NCI-H226 (cell line): Measurements from ENCODE around the gene TGIF2.

Source experiments
- DNase-seq: peaks from one replicate; pipeline ENCODE4 v3.0.0-alpha.2; 2015

TGIF2 gene

GRCh38 chr20:36573103-36573797 is at the start of gene TGIF2:
TGIF2 (plus strand) TSS chr20:36573597; CDS start chr20:36578775, 5,178 bp downstream.
- peak; percentile 85 for DNase-seq

- no peak for DNase-seq
Measured at GRCh38 chr20:36525620-36526365, 47.6 kb upstream of the TGIF2 start.

GRCh38 chr20:36526521-36527011 is 46.8 kb upstream of the TGIF2 start:
- no peak for DNase-seq

GRCh38 chr20:36527331-36528125 is 45.9 kb upstream of the TGIF2 start:
- no peak for DNase-seq

DNA sequence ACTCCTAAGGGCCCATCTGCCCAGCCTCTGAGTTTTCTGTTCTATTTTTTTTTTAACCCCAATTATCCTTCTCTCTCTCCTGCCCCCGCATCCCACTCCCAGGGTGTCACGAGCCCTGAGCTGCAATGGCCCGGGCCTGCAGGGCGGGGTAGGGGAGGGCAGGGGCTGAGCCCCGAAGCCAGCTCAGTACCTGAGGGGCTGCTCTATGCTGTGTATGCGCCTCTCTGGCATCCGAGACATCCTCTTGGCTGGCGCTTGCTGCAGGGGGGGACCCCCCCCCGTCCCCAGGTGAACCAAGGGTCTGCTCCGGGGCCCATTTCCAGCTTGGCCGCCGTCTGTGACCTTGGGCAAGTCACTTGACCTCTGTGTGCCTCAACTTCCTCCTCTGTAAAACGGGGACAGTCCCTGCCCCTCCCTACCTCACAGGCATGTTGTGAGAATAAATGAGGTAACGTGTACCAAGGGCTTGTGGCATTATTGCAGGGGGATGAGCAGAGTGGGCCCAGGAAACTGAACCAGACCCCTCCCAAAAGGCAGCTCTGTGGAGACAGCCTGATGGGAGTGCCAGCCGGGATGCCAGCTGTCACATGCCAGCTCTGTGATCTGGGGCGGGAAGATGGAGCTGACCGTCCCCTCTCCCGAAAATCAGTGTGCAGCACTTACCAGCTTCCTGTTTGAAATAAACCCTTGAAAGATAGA is 45.1 kb upstream of the TGIF2 start:
- no peak for DNase-seq

- no peak for DNase-seq
Measured at GRCh38 chr20:36528875-36529417, 44.5 kb upstream of the TGIF2 start.

DNA sequence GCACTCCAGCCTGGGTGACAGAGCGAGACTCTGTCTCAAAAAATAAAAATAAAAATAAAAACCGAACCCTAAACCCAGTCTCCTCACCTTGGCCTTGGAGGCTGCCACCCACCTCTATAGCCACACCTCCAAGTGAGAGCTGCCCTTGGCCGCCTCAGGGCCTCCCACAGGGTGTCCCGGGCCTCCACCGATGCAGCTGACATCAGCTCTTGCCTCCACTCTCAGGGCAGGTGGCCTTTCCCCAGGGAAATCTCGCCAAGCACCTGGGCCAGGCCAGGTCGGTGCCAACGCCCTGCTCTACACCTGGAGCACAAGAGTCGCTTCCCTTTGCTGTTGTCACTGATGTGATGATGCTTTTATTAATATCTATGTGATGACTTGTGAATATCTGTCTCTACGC is 41.0 kb upstream of the TGIF2 start:
- no peak for DNase-seq

DNA sequence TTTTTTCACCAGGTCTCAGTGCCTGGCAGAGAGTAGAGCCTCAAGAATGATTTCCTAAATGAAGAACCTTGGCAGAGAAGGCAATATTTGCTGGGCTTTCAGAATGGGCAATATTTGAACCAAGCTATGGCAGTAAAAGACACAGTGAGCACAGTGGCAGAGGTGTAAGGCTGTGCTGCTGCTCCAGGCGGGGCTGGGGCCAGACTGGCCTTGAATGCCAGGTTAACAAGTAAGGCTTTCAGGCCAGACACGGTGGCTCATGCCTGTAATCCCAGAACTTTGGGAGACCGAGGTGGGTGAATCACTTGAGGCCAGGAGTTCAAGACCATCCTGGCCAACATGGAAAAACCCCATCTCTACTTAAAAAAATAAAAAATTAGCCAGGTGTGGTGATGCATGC is 40.6 kb upstream of the TGIF2 start:
- no peak for DNase-seq

GRCh38 chr20:36538026-36538722 is 35.2 kb upstream of the TGIF2 start:
- DNase-seq: no peak

GRCh38 chr20:36540551-36541211 is 32.7 kb upstream of the TGIF2 start:
- no peak for DNase-seq

GRCh38 chr20:36541227-36541767 is 32.1 kb upstream of the TGIF2 start, which contains the start of gene MYL9:
MYL9 (plus strand) TSS chr20:36541519; CDS start chr20:36544885, 3,366 bp downstream.
- peak; percentile 56 for DNase-seq

DNA sequence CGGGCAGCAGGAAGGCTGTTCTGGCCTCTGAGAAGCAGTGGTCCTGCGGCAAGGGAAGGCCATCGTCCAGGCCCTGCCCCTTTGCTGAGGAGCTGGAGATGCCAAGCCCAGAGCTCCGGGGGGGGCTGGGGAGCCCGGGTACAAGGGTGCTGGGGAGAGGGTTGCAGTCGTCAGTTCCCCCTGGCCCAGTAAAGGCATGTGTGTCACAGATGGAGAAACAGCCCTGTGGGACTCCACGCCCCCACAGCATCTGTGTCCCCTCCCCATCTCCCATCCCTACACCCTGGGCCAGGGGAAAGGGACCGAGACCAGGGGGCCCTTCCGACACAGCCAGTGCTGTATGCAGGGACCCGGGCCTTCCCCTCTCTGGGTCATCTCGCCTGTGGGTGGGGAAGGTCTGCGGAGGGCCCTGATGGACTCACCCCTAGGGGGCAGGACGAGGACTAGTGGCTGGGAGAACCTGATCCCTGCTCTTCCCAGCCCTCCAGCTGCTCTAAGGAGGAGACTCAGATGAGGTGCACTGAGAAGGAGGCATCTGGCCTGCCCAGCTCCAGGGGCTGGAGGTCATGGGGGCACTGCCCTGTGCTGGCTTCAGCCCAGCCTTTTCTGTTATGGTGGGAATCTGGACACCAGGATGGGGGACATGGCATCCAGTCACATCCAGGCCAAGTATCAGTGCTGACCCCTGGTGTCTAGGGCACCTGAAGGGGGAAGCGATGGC is 31.5 kb upstream of the TGIF2 start:
- peak; percentile 47 for DNase-seq

DNA sequence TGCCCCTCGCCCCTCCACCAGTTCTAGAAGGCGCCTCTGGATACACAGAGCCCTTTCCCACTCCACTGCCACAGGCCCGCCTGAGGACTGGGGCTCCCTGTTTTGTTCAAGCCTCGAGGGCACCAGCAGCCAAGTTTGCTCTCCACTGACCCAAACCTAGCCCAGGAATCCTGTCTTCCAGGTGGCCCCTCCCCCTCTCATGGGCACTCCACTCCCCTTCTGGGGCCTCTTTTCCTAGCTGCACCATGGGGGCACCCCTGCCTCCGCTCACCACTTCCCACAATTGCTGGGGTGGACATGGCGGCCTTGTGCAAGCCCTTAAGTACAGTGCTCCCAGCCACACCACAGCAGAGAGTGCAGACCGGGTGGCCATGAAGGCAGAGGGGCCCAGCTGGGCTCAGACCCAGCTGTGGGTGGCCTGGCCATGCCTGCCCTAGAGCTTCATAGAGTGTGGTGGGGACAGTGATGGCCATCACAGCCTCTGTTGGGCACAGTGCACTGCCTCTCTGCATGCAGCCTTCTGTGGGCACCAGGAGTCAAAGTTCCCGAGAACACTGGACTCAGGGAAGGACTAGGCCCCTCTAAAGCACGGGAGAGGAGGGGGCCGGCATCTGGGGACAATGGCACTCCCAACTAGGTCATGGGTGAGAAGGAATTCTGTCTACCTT is 30.7 kb upstream of the TGIF2 start:
- no peak for DNase-seq

DNA sequence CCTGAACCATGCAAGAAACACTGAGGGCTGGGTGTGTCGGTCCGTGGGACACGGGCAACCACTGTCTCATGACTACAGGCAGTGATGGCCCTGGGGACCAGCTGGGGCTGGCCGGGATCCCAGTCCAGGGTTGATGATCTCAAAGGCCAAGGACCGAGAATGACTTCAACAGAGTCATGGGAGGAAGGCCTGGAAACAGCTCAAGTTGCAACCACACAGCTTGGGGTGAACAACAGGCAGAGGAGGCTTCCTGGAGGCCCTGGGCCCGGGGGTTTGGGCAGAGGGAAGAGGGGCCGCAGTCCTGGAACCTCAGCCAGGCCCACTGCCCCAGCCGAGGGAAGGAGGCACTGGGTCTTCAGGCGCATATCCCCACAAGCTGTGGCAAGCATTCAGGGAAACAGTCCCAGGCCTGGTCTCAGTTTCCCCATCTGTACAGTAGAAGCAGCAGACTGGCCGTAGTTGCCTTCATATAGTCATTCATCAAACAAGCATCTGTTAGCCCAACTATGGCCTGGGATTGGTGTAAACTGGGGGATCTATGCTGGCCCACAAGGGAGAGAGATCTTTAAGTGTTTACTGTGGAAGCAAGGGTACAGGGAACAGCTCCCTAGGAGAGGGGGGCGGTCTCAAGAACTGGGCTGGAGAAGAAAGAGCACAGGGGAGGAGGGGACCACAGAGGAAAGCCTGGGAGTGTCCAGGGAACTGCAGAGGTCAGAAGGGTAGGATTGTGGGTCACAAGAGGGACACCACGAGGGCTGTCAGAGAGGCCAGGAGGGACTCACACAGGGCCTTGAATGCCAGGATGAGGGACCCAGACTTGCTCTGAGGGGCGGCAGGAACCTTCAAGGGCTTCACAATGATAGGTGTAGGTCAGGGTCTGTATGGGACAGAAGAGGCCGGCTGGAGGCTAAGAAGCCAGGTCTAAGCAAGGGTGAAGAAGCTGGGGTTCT is 29.9 kb upstream of the TGIF2 start:
- no peak for DNase-seq

DNA sequence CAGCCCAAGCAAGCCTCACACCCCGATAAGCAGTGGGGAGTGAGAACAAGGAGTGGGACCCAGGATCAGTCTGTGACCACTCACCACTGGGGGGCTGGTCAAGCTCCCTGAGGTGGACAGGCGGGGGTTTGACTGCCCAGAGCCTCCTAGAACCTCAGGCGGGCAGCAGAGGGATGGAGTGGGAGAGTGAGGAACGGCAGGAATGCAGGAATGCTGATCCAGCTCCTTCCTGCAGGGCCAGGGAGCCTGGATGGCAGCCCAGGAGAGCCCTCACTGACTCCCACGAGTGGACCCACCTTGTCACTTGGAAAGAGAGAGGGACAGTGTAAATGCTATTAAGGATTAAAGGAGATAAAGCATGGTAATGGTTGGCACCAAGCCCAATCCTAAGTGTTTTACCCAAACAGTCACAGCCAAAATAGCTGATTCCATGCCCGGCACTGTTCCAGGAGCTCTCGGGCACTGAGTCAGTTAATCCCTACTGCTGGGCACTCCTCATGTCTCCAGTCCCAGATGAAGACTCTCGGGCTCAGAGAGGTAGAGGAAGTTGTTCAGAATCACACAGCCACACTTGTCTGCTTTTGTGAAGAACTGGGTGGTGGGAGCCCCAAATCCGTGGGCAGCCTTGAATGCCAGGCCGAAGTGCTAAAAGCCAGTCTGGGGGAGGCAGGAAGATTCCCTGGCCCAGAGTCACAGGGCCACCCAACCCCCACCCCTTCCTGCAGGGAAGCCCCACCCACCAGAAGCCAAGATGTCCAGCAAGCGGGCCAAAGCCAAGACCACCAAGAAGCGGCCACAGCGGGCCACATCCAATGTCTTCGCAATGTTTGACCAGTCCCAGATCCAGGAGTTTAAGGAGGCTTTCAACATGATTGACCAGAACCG is 29.0 kb upstream of the TGIF2 start:
- DNase-seq: peak; percentile 87

GRCh38 chr20:36546111-36546736 is 27.2 kb upstream of the TGIF2 start:
- no peak for DNase-seq
